HepG2 (cell line): ENCODE data around the gene IL17RA. TPM values are rescaled to one million over a fixed set of nuclear protein-coding genes. Genes with fewer than 3 reads are reported as not detected.

Experiments
- ATAC-seq: fragments of 200-7000 bp; cut with Tn5 transposase; 3 replicates; pipeline ENCODE4 v1.9.1; 2020; ENCODE audit warnings: mild to moderate bottlenecking, moderate library complexity
- BruUV-seq: library from RNA; stranded (reverse); fragments of 400-500 nt; replicated peaks from 2 replicates; lab custom pipeline; 2021; lab: Mats Ljungman, UMichigan
- CTCF ChIA-PET: fragments of 300-600 bp; formaldehyde crosslinking; extraction: SDS; loops from one replicate; lab custom pipeline; 2021; ENCODE audit warnings: low total read pairs, inconsistent platforms, low intra/inter-chr PET ratio; lab: Yijun Ruan, JAX
- POLR2A ChIA-PET: fragments of 350-600 bp; sonication (Branson Sonifier 250); formaldehyde crosslinking; loops from one replicate; lab custom pipeline; 2020; ENCODE audit warnings: antibody characterized with exemption, inconsistent platforms; lab: Yijun Ruan, JAX
- DNase-seq: peaks from one replicate; pipeline ENCODE4 v3.0.0-alpha.2; 2015; ENCODE audit warnings: low spot score
- FAIRE-seq: peaks from 3 replicates; lab custom pipeline; 2011; peaks lifted over from hg19 to GRCh38; lab: Jason Lieb, UNC
- H2AFZ ChIP-seq: one replicate; pipeline ENCODE4 v1.6.1; 2011; ENCODE audit warnings: low read length, inconsistent platforms
- H3K27ac ChIP-seq: fragments of 300-600 bp; 3 replicates; pipeline ENCODE4 v1.8.0; 2011; ENCODE audit warnings: mixed run types, mild to moderate bottlenecking, mixed read lengths, low read length, inconsistent platforms; ENCODE audit not compliant: insufficient read depth; ENCODE audit errors: extremely low read length
- H3K27me3 ChIP-seq, 2 experiments: fragments of 200-600 bp in 1 of 2; 2 replicates in 1 of 2; 3 replicates in 1 of 2; pipeline versions ENCODE4 v1.6.0 to v1.8.0; 2011; ENCODE audit warnings: low read length in 2 of 2, mild to moderate bottlenecking in 2 of 2, moderate library complexity in 2 of 2, inconsistent platforms in 1 of 2; ENCODE audit not compliant: insufficient read depth in 2 of 2, control insufficient read depth in 1 of 2
- H3K36me3 ChIP-seq, 2 experiments: fragments of 200-600 bp in 1 of 2; replicated peaks in 1 of 2; 2 replicates in 1 of 2; 3 replicates in 1 of 2; pipeline versions ENCODE4 v1.5.1 to v1.8.0; 2011; ENCODE audit warnings: low read length in 2 of 2, inconsistent platforms in 1 of 2; ENCODE audit not compliant: insufficient read depth in 2 of 2, control insufficient read depth in 1 of 2
- H3K4me1 ChIP-seq: 2 replicates; pipeline ENCODE4 v1.5.1; 2012; ENCODE audit warnings: low read length, inconsistent platforms; ENCODE audit not compliant: insufficient read depth
- H3K4me2 ChIP-seq: 2 replicates; pipeline ENCODE4 v1.6.0; 2011; ENCODE audit warnings: low read depth, low read length, inconsistent platforms
- H3K4me3 ChIP-seq, 3 experiments: fragments of 200-600 bp in 1 of 3; sonication (generic), shearing (Covaris generic) in 1 of 3; replicated peaks in 1 of 3; 2 replicates each; pipeline ENCODE4 v1.5.1; 2011 to 2016; ENCODE audit warnings: low read length in 3 of 3, inconsistent platforms in 2 of 3, low read depth in 2 of 3, mild to moderate bottlenecking in 2 of 3, control low read depth in 1 of 3, mixed read lengths in 1 of 3; ENCODE audit not compliant: insufficient read depth in 1 of 3
- H3K79me2 ChIP-seq: one replicate; pipeline ENCODE4 v1.6.1; 2011; ENCODE audit warnings: low read length, inconsistent platforms; ENCODE audit not compliant: insufficient read depth
- H3K9ac ChIP-seq: 2 replicates; pipeline ENCODE4 v1.6.0; 2011; ENCODE audit warnings: mild to moderate bottlenecking, low read depth, low read length, inconsistent platforms; ENCODE audit not compliant: insufficient read depth
- H3K9me3 ChIP-seq: 2 replicates; pipeline ENCODE4 v1.5.1; 2012; ENCODE audit warnings: mild to moderate bottlenecking, low read length
- H4K20me1 ChIP-seq: 2 replicates; pipeline ENCODE4 v1.6.0; 2011; ENCODE audit warnings: inconsistent platforms, mild to moderate bottlenecking, low read length, moderate library complexity; ENCODE audit not compliant: insufficient read depth
- HOXA9 ChIP-seq: sonication (generic); formaldehyde crosslinking; IDR thresholded peaks from 2 replicates; pipeline ENCODE4 v1.8.1; 2022; ENCODE audit warnings: missing genetic modification reagents, mild to moderate bottlenecking, moderate library complexity, borderline replicate concordance
- PATZ1 ChIP-seq: sonication (generic); formaldehyde crosslinking; IDR thresholded peaks from 2 replicates; pipeline ENCODE4 v1.4.0; 2020; ENCODE audit warnings: missing genetic modification reagents
- PAXIP1 ChIP-seq: sonication (generic); formaldehyde crosslinking; conservative IDR thresholded peaks from 2 replicates; pipeline ENCODE4 v1.4.0; 2020; ENCODE audit warnings: mild to moderate bottlenecking, missing genetic modification reagents, moderate library complexity
- RXRA ChIP-seq: sonication (generic); formaldehyde crosslinking; IDR thresholded peaks from 2 replicates; pipeline ENCODE4 v1.5.1; 2020; ENCODE audit warnings: missing genetic modification reagents
- TCF7L2 ChIP-seq: IDR thresholded peaks from 2 replicates; pipeline ENCODE4 v1.6.1; 2011; ENCODE audit warnings: mild to moderate bottlenecking, low read depth, low read length, moderate library complexity
- U2AF2 ChIP-seq: fragments of 200-400 bp; formaldehyde crosslinking; IDR thresholded peaks from 2 replicates; pipeline ENCODE4 v1.6.1; 2017; ENCODE audit warnings: low read depth, mild to moderate bottlenecking, low read length
- ZBTB2 ChIP-seq: sonication (generic); formaldehyde crosslinking; IDR thresholded peaks from 2 replicates; pipeline ENCODE4 v1.8.0; 2022; ENCODE audit warnings: low read depth, missing genetic modification reagents
- ZBTB43 ChIP-seq: sonication (generic); formaldehyde crosslinking; conservative IDR thresholded peaks from 2 replicates; pipeline ENCODE4 v1.4.0; 2020; ENCODE audit warnings: missing genetic modification reagents
- ZNF20 ChIP-seq: sonication (generic); formaldehyde crosslinking; IDR thresholded peaks from 2 replicates; pipeline ENCODE4 v1.4.0; 2020; ENCODE audit warnings: mild to moderate bottlenecking, moderate library complexity, missing genetic modification reagents
- ZNF225 ChIP-seq: sonication (generic); formaldehyde crosslinking; IDR thresholded peaks from 2 replicates; pipeline ENCODE4 v1.4.0; 2020; ENCODE audit warnings: mild to moderate bottlenecking, missing genetic modification reagents
- ZNF446 ChIP-seq: sonication (generic); formaldehyde crosslinking; IDR thresholded peaks from 2 replicates; pipeline ENCODE4 v1.5.0; 2020; ENCODE audit warnings: mild to moderate bottlenecking, missing genetic modification reagents
- ZNF652 ChIP-seq: IDR thresholded peaks from 2 replicates; pipeline ENCODE4 v1.6.1; 2016; ENCODE audit warnings: low read depth, borderline replicate concordance
- ZUFSP ChIP-seq: sonication (generic); formaldehyde crosslinking; IDR thresholded peaks from 2 replicates; pipeline ENCODE4 v1.9.0; 2021; ENCODE audit warnings: missing genetic modification reagents, mild to moderate bottlenecking, borderline replicate concordance
- WGBS: methylation state at CpG from one replicate; pipeline ENCODE4 v1.1.6; 2017; ENCODE audit warnings: low lambda C conversion rate; 5-methylcytosine and 5-hydroxymethylcytosine counted together
- in situ Hi-C: cut with HindIII; loops from 2 replicates; pipeline ENCODE4 v1.10.0; 2017; ENCODE audit warnings: low pct_unique_long_range_greater_than_20kb; ENCODE audit not compliant: extremely low pct_ligation_motif_present
- intact Hi-C: fragments of 100-400 bp; cut with micrococcal nuclease; formaldehyde crosslinking; loops from one replicate; pipeline ENCODE4 v1.10.0; 2022; ENCODE audit not compliant: unreplicated experiment
- polyA plus RNA-seq, 8 experiments: library from polyadenylated mRNA; depleted of rRNA in 3 of 8; stranded (reverse) in 7 of 8; unstranded in 1 of 8; fragments of >200 nt; fragmentation: Illumina TruSeq in 4 of 8; extraction: Trizol in 4 of 8; gene quantifications; 2 replicates each; pipeline versions ENCODE4 v1.2.1 to v1.2.3, GENCODE V29; 2011 to 2016; ENCODE audit warnings: low read depth in 4 of 8, missing spikeins in 1 of 8, mixed read lengths in 1 of 8; ENCODE audit not compliant: insufficient read depth in 1 of 8
- total RNA-seq, 5 experiments: library from RNA; depleted of rRNA; stranded (reverse); fragments of >200 nt; fragmentation: Illumina TruSeq; extraction: Trizol; gene quantifications; 2 replicates each; pipeline ENCODE4 v1.2.3, GENCODE V29; 2016; ENCODE audit warnings: low read depth in 1 of 5

The IL17RA gene
- total and polyA plus RNA-seq, 2 of the 13 experiments (the other 11 are each of a cell fraction or from before 2014, with no cell fraction given): 2.5 to 8.2 TPM

GRCh38 chr22:17132112-17132511, 47.3 kb downstream of the IL17RA start:
- FAIRE-seq: no peak
- TF ChIP-seq U2AF2 (no peak), ZBTB43 (CRISPR knock-in tag) (no peak), ZNF652 (CRISPR knock-in tag) (no peak), TCF7L2 (no peak), RXRA (no peak), ZNF225 (CRISPR knock-in tag) (no peak), ZNF20 (CRISPR knock-in tag) (no peak), ZUFSP (CRISPR knock-in tag) (no peak), PAXIP1 (CRISPR knock-in tag) (no peak), ZNF446 (CRISPR knock-in tag) (no peak), HOXA9 (CRISPR knock-in tag) (no peak), ZBTB2 (no peak), PATZ1 (CRISPR knock-in tag) (no peak)
- TF ChIP-seq, all 625 proteins: peak for 0
- Histone ChIP-seq H3K27me3 (peaks cover 0 to 2% of the 10 kb centered on the region in 2 experiments; a peak in 1 of 5 replicates), H3K27ac (no peak overlapping the region), H3K4me1 (no peaks in the 10 kb centered on the region), H3K9me3 (no peaks in the 10 kb centered on the region), H3K9ac (no peak overlapping the region), H2AFZ (no peak overlapping the region), H3K36me3 (no peaks in the 10 kb centered on the region), H4K20me1 (no peaks in the 10 kb centered on the region), H3K4me2 (no peak overlapping the region), H3K79me2 (no peaks in the 10 kb centered on the region), H3K4me3 (no peak overlapping the region)
- WGBS: 4% methylated on average over 2 of the region's 2 CpGs
- BruUV-seq: no TSS peak
- ChIA-PET CTCF (no interaction called here), POLR2A (no interaction called here)
- in situ Hi-C loops (no loop called here), intact Hi-C loops (no loop called here)
- no peak for ATAC-seq
- no peak for DNase-seq
